Activated T-helper 1 cell treated with Interleukin-2 at 50 U/mL for 16 hours (primary cell): ENCODE results near the gene NMNAT3.

Experiments used
- DNase-seq: peaks from one replicate; pipeline ENCODE4 v3.0.0-alpha.2; 2020; ENCODE audit warnings: low read depth

NMNAT3 gene

GRCh38 chr3:139578783-139579182, 99.0 kb downstream of the NMNAT3 start:
- DNase-seq = no peak

GRCh38 chr3:139577909-139578308, 99.9 kb downstream of the NMNAT3 start:
- no peak for DNase-seq

- no peak for DNase-seq
Observed at GRCh38 chr3:139577346-139577745, 100.4 kb downstream of the NMNAT3 start.

GRCh38 chr3:139574026-139574947, 103.5 kb downstream of the NMNAT3 start:
- DNase-seq = no peak

GRCh38 chr3:139572847-139573672, 104.7 kb downstream of the NMNAT3 start:
- no peak for DNase-seq

- DNase-seq = no peak
Observed at GRCh38 chr3:139571711-139572110, 106.1 kb downstream of the NMNAT3 start.

- no peak for DNase-seq
Observed at GRCh38 chr3:139564294-139564861, 113.4 kb downstream of the NMNAT3 start.

GRCh38 chr3:139561959-139562676, 115.7 kb downstream of the NMNAT3 start:
- DNase-seq = no peak

- no peak for DNase-seq
Observed at GRCh38 chr3:139561255-139561817, 116.4 kb downstream of the NMNAT3 start.

- DNase-seq = no peak
Observed at GRCh38 chr3:139560411-139560810, 117.4 kb downstream of the NMNAT3 start.

GRCh38 chr3:139559541-139559940, 118.2 kb downstream of the NMNAT3 start:
- DNase-seq = no peak

- DNase-seq = no peak
Observed at GRCh38 chr3:139558351-139559266, 119.2 kb downstream of the NMNAT3 start.

- DNase-seq = no peak
Observed at GRCh38 chr3:139557041-139557440, 120.7 kb downstream of the NMNAT3 start.

- no peak for DNase-seq
Observed at GRCh38 chr3:139555249-139555648, 122.5 kb downstream of the NMNAT3 start.

- no peak for DNase-seq
Observed at GRCh38 chr3:139554628-139555027, 123.1 kb downstream of the NMNAT3 start.

- no peak for DNase-seq
Observed at GRCh38 chr3:139552632-139553365, 125.0 kb downstream of the NMNAT3 start.

GRCh38 chr3:139548801-139549200, 129.0 kb downstream of the NMNAT3 start:
- DNase-seq = no peak

GRCh38 chr3:139547666-139548065, 130.1 kb downstream of the NMNAT3 start:
- no peak for DNase-seq

- DNase-seq = no peak
Observed at GRCh38 chr3:139546772-139547171, 131.0 kb downstream of the NMNAT3 start.
